CD4-positive, alpha-beta T cell treated with Interleukin-6 at 100 ng/mL for 8 hours (primary cell): ENCODE measurements around the gene BAIAP2L2.

Experiments
- DNase-seq: peaks from one replicate; pipeline ENCODE4 v3.0.0-alpha.2; 2020; ENCODE audit warnings: mixed read lengths, low spot score

Gene BAIAP2L2

DNA sequence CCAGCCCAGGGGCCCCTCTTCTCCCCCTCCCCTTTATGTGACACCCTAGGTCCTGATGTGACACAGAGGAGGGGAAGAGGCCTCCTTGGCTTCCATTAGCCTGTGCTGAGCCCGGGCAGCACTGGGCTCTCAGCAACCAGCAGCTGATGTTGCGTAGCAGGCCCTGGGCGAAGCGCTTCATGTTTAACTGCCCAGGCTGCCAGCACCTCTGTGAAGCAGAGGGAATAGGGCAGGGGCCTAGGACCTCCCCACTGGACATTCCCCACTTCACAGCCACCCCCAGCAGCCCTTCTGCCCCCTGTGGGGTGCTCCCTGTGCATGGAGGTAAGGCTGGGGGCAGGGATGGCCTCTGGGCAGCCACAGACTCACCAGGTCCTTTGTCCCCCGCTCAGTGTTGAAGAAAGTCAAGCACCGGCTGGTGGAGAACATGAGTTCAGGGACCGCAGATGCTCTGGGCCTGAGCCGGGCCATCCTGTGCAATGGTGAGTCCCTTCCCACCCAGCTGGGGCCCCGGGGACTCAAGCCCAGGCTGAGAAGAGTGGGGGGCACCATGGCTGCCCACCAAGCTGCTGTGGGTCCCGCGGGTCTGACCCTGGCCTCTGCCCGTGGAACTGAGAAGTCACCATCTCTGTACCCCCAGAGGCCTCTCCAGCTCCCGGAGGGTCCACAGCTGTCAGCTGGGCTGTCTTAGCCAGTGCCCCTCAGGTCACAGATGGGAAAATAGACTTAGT lies 41.7 kb downstream of the BAIAP2L2 start:
- no peak for DNase-seq

GRCh38 chr22:38067761-38068360 lies 42.6 kb downstream of the BAIAP2L2 start:
- DNase-seq = no peak

DNA sequence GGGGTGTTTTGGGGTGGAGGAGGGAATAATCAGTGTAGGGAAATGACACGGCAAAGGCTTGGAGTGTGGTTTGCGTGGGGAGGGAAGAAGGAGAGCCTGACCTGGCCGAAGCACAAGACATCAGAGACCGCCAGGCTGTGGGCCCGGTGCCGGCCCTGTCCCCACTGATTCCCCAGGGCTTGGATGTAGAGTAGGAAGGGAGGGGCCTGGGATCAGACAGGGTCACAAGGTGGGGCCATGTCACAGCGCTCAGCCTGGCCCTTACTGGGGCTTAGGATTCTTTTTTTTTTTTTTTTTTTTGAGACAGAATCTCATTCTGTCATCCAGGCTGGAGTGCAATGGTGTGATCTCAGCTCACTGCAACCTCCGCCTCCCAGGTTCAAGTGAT lies 43.5 kb downstream of the BAIAP2L2 start:
- DNase-seq = no peak

GRCh38 chr22:38066381-38067027 lies 44.0 kb downstream of the BAIAP2L2 start:
- no peak for DNase-seq

DNA sequence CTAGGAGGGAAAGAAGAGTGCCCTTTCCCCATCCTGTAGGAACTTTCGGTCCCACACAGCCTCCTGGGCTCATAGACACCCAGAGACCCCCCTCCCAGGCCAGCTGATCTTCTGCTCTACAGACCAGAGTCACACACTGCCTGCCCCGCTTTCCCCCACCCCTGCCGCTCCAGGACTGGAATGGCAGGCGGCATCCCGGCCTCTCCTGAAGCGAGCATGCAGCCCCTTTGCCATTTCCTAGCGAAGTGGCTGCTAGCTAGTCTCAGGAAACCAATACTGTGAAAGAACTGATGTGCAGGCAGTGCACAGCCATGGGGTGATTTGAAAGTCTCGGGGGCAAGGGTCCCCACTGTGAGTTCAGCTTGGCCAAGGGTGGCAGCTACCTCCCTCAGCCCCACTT lies 44.9 kb downstream of the BAIAP2L2 start:
- no peak for DNase-seq

GRCh38 chr22:38062791-38063190 lies 47.7 kb downstream of the BAIAP2L2 start:
- DNase-seq = no peak

- peak; percentile 70 for DNase-seq
Measured at GRCh38 chr22:38056969-38057891, 53.3 kb downstream of the BAIAP2L2 start, which contains the start of gene PICK1. TSS of gene PICK1 (plus strand) at chr22:38057404. CDS start at chr22:38057810, 406 bp downstream.

GRCh38 chr22:38051900-38052862 lies 58.3 kb downstream of the BAIAP2L2 start:
- DNase-seq = peak; percentile 76

GRCh38 chr22:38051261-38051660 lies 59.2 kb downstream of the BAIAP2L2 start:
- DNase-seq = no peak

GRCh38 chr22:38050720-38051119 lies 59.8 kb downstream of the BAIAP2L2 start:
- no peak for DNase-seq

DNA sequence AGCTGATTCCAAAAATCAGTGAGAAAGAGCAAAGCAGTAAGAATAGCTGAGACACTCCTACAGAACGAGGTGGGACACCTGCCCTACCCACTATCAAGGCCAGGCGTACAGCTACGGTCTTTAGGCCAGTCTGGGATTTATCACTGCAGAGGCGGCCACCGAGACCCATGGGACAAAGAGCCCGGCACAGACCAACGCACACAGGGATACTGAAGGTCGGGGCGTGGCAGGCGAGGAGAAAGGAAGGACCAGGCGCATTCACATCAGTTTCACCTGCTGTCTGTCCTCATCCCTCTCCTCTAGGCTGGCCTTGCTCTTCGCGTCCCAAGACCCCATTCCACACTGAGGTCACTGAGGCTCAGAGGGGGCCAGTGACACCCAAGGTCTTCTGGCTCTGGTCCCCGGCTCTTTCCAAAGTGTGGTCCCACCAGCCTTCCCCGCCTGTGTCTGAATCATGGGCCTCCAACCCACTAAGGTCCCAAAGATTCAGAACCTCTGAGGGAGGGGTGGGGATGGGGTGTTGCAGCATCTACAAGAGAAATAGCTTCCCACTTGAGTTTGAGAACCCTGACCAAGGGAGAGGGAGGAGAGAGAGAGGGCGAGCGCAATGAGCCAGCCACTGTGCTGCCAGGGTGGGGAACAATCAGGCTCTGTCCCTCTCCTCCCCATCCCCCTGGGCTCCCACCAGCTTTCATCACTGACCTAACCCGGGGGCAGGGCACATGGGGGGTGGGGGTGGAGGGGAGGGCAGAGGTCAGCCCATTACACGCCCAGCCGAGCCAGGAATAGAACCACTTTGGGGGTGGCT lies 60.5 kb downstream of the BAIAP2L2 start:
- no peak for DNase-seq

GRCh38 chr22:38046070-38046748 lies 64.3 kb downstream of the BAIAP2L2 start:
- no peak for DNase-seq

GRCh38 chr22:38043151-38044039 lies 67.1 kb downstream of the BAIAP2L2 start:
- no peak for DNase-seq

DNA sequence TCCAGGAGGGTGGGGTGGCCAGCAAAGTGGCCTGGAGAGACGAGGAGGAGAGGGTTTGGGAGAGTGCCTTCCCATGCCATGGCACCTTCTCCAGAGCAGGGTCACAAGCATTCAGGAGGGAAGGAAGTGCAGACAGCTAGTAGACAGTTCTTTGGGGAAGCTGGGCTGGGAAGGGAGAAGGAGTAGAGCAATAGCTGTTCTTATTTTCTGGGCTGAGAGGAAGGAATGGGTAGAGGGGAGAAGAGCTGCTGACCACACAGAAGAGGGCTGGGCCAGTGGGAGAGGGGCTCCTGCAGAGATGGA lies 68.0 kb downstream of the BAIAP2L2 start:
- DNase-seq = no peak

GRCh38 chr22:38041760-38042487 lies 68.6 kb downstream of the BAIAP2L2 start:
- DNase-seq = no peak

GRCh38 chr22:38040953-38041759 lies 69.3 kb downstream of the BAIAP2L2 start:
- no peak for DNase-seq
